Hepatocyte (in vitro differentiated cells): ENCODE results near the gene OR2J2. TPM values are rescaled to one million over a fixed set of nuclear protein-coding genes. Genes with fewer than 3 reads are reported as not detected.
"Not testable (repeated sequence)": the region's sequence is repeated elsewhere in the genome, so short reads cannot be mapped to it uniquely, and the experiment has no call there.

Experiments used
- DNase-seq: peaks from one replicate; pipeline ENCODE4 v3.0.0-alpha.2; 2016; ENCODE audit warnings: low spot score
- H2AFZ ChIP-seq: fragments of 200-600 bp; sonication (generic); 2 replicates; pipeline ENCODE4 v1.6.0; 2016; ENCODE audit warnings: antibody characterized with exemption, mild to moderate bottlenecking
- H3K27ac ChIP-seq: fragments of 200-600 bp; sonication (generic); 2 replicates; pipeline ENCODE4 v1.5.1; 2016; ENCODE audit warnings: mild to moderate bottlenecking
- H3K27me3 ChIP-seq: fragments of 200-600 bp; sonication (generic); 2 replicates; pipeline ENCODE4 v1.6.1; 2016
- H3K36me3 ChIP-seq: fragments of 200-600 bp; sonication (generic); replicated peaks from 2 replicates; pipeline ENCODE4 v1.5.1; 2016; ENCODE audit warnings: low read depth; ENCODE audit not compliant: insufficient read depth
- H3K4me1 ChIP-seq: fragments of 200-600 bp; sonication (generic); 2 replicates; pipeline ENCODE4 v1.5.1; 2016; ENCODE audit warnings: mild to moderate bottlenecking, moderate library complexity; ENCODE audit not compliant: insufficient read depth
- H3K4me2 ChIP-seq: fragments of 200-600 bp; sonication (generic); 2 replicates; pipeline ENCODE4 v1.6.0; 2016
- H3K4me3 ChIP-seq: fragments of 200-600 bp; sonication (generic); 2 replicates; pipeline ENCODE4 v1.5.1; 2016; ENCODE audit warnings: mild to moderate bottlenecking
- H3K79me2 ChIP-seq: fragments of 200-600 bp; sonication (generic); 2 replicates; pipeline ENCODE4 v1.6.0; 2017; ENCODE audit warnings: mild to moderate bottlenecking
- H3K9me2 ChIP-seq: fragments of 200-600 bp; sonication (generic); replicated peaks from 2 replicates; pipeline ENCODE4 v1.6.0; 2017; ENCODE audit warnings: mild to moderate bottlenecking; ENCODE audit not compliant: insufficient read depth
- H3K9me3 ChIP-seq: fragments of 200-600 bp; sonication (generic); 2 replicates; pipeline ENCODE4 v1.5.1; 2016; ENCODE audit warnings: low read depth, mild to moderate bottlenecking
- H4K20me1 ChIP-seq: fragments of 200-600 bp; sonication (generic); 2 replicates; pipeline ENCODE4 v1.6.0; 2016; ENCODE audit warnings: mild to moderate bottlenecking; ENCODE audit not compliant: insufficient read depth, poor library complexity, severe bottlenecking
- EZH2 ChIP-seq: fragments of 200-600 bp; sonication (generic); IDR thresholded peaks from 2 replicates; pipeline ENCODE4 v1.6.1; 2016; ENCODE audit warnings: antibody characterized with exemption, mild to moderate bottlenecking, borderline replicate concordance
- EZH2phosphoT487 ChIP-seq: fragments of 200-600 bp; sonication (generic); IDR thresholded peaks from one replicate; pipeline ENCODE4 v1.6.1; 2018; ENCODE audit warnings: antibody characterized with exemption, mild to moderate bottlenecking, low read depth, moderate library complexity; ENCODE audit not compliant: unreplicated experiment, severe bottlenecking
- WGBS: methylation state at CpG from one replicate; pipeline ENCODE4 v1.1.6; 2016; ENCODE audit warnings: low lambda C conversion rate; ENCODE audit errors: missing lambda C conversion rate; 5-methylcytosine and 5-hydroxymethylcytosine counted together
- polyA plus RNA-seq: library from polyadenylated mRNA; unstranded; fragments of >200 nt; fragmentation: Nextera tagmentation; extraction: Ambion mirVana; gene quantifications from 2 replicates; pipeline ENCODE4 v1.2.1, GENCODE V29; 2016
- total RNA-seq: library from RNA; depleted of rRNA; stranded (reverse); fragments of >200 nt; gene quantifications from 2 replicates; pipeline ENCODE4 v1.2.3, GENCODE V29; 2014
- TF ChIP-seq, protein P1 (sequence below): fragments of 200-600 bp; sonication (generic); IDR thresholded peaks from 2 replicates; pipeline ENCODE4 v1.5.1; 2016; ENCODE audit warnings: antibody characterized with exemption, mild to moderate bottlenecking; ENCODE audit not compliant: poor library complexity

The OR2J2 gene
- total and polyA plus RNA-seq, 2 experiments from 2014 or later = not detected

DNA sequence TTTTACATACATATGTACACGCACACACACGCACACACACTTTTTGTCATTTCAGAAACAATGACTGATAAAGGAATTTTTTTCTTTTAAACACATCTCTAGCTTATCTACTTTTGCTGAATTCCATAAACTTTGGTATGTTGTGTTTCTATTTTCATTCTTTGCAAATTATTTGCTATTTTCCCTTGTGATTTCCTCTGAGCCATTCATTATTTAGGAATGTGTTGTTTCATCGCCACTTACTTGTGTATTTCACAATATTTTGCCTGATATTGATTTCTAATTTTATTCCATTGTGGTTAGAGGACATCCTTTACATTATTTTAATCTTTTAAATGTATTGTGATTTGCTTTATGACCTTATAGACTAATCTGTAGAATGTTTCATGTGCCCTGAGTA is 23.6 kb upstream of the OR2J2 start:
- H3K36me3 ChIP-seq = no peaks in the 10 kb centered on the region
- no peak overlapping the region for H3K27ac ChIP-seq
- WGBS = 95% methylated on average over 3 of the region's 3 CpGs
- no peak for DNase-seq
- no peak overlapping the region for H3K4me2 ChIP-seq
- TF ChIP-seq, protein P1, sequence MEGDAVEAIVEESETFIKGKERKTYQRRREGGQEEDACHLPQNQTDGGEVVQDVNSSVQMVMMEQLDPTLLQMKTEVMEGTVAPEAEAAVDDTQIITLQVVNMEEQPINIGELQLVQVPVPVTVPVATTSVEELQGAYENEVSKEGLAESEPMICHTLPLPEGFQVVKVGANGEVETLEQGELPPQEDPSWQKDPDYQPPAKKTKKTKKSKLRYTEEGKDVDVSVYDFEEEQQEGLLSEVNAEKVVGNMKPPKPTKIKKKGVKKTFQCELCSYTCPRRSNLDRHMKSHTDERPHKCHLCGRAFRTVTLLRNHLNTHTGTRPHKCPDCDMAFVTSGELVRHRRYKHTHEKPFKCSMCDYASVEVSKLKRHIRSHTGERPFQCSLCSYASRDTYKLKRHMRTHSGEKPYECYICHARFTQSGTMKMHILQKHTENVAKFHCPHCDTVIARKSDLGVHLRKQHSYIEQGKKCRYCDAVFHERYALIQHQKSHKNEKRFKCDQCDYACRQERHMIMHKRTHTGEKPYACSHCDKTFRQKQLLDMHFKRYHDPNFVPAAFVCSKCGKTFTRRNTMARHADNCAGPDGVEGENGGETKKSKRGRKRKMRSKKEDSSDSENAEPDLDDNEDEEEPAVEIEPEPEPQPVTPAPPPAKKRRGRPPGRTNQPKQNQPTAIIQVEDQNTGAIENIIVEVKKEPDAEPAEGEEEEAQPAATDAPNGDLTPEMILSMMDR = no peak
- no peak for TF ChIP-seq EZH2phosphoT487
- no peak for TF ChIP-seq EZH2
- no peak overlapping the region for H3K4me3 ChIP-seq
- H2AFZ ChIP-seq = no peak overlapping the region
- no peaks in the 10 kb centered on the region for H3K4me1 ChIP-seq
- no peaks in the 10 kb centered on the region for H3K79me2 ChIP-seq
- H3K9me2 ChIP-seq = no peaks in the 10 kb centered on the region
- H4K20me1 ChIP-seq = no peaks in the 10 kb centered on the region
- no peaks in the 10 kb centered on the region for H3K27me3 ChIP-seq
- H3K9me3 ChIP-seq = no peaks in the 10 kb centered on the region

DNA sequence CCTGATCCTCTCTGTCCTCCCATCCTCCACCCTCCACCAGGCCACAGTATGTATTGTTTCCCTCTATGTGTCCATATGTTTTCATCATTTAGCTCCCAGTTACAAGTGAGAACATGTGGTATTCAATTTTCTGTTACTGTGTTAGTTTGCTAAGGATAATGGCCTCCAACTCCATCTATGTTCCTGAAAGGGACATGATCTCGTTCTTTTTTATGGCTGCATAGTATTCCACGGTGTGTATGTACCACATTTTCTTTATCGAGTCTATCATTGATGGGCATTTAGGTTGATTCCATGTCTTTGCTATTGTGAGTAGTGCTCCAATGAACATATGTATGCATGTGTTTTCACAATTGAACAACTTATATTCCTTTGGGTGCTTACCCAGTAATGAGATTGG is 21.3 kb upstream of the OR2J2 start:
- not testable (repeated sequence) for H3K9me3 ChIP-seq, H3K9me2 ChIP-seq, H3K79me2 ChIP-seq, H4K20me1 ChIP-seq, H3K27ac ChIP-seq, H3K4me2 ChIP-seq, DNase-seq, H3K4me3 ChIP-seq, H3K36me3 ChIP-seq, H3K27me3 ChIP-seq, H3K4me1 ChIP-seq, H2AFZ ChIP-seq
- 59% methylated on average over 3 of the region's 3 CpGs for WGBS

DNA sequence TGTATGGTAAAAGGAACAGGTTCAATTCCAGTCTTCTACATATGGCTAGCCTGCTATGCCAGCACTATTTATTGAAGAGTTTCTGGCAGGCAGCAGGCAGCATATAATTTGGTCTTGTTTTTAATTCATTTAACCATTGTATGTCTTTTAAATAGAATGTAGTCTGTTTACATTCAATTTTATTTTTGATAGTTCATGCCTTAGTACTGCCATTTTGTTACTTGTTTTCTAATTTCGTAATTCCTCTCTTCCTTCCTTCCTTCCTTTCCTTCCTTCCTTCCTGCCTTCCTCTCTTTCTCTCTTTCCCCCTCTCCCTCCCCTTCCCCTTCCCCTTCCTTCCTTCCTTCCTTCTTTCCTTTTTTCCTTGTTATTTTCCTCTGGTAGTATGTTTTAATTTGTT is 17.6 kb upstream of the OR2J2 start:
- WGBS = 86% methylated on average over 1 of the region's 1 CpG
- H3K79me2 ChIP-seq = no peaks in the 10 kb centered on the region
- TF ChIP-seq, protein P1 = no peak
- TF ChIP-seq EZH2phosphoT487 = no peak
- no peak for TF ChIP-seq EZH2
- no peak overlapping the region for H3K27ac ChIP-seq
- no peak overlapping the region for H3K4me3 ChIP-seq
- H3K4me1 ChIP-seq = no peaks in the 10 kb centered on the region
- H3K36me3 ChIP-seq = no peaks in the 10 kb centered on the region
- H3K27me3 ChIP-seq = no peaks in the 10 kb centered on the region
- no peaks in the 10 kb centered on the region for H3K9me3 ChIP-seq
- no peaks in the 10 kb centered on the region for H3K9me2 ChIP-seq
- no peak for DNase-seq
- H4K20me1 ChIP-seq = no peaks in the 10 kb centered on the region
- H3K4me2 ChIP-seq = no peak overlapping the region
- H2AFZ ChIP-seq = no peak overlapping the region

DNA sequence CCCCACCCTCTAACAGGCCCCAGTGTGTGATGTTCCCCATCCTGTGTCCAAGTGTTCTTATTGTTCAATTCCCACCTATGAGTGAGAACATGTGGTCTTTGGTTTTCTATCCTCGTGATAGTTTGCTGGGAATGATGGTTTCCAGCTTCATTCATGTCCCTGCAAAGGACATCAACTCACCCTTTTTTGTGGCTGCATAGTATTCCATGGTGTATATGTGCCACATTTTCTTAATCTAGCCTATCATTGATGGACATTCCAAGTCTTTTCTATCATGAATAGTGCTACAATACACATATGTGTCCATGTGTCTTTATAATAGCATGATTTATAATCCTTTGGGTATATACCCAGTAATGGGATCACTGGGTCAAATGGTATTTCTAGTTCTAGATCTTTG is 15.5 kb upstream of the OR2J2 start:
- not testable (repeated sequence) for DNase-seq, H3K9me3 ChIP-seq, H3K9me2 ChIP-seq, H3K4me1 ChIP-seq, H3K4me3 ChIP-seq, H4K20me1 ChIP-seq, H3K27me3 ChIP-seq, H3K27ac ChIP-seq, H3K36me3 ChIP-seq, H3K4me2 ChIP-seq, H3K79me2 ChIP-seq, H2AFZ ChIP-seq
- 47% methylated on average over 1 of the region's 1 CpG for WGBS

DNA sequence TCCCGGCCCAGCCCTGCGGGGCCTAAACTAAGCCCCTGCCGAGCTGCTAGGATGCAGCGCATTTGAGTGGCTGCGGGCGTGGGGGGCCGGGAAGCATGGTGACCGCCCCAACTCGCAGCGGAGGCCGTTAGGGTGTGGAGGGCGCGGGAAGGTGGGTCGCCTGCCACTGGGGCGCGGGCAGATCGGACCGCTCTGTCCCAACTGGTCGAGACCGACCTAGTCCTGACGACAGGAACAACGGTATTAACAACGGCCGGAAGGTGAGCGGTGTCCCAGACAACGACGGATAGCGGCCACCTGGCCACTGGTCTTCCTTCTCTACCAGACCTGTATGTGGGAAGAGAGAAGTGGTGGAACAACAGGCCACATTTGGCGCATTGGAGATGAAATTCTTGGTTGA is 10.8 kb upstream of the OR2J2 start:
- not testable (repeated sequence) for H2AFZ ChIP-seq

DNA sequence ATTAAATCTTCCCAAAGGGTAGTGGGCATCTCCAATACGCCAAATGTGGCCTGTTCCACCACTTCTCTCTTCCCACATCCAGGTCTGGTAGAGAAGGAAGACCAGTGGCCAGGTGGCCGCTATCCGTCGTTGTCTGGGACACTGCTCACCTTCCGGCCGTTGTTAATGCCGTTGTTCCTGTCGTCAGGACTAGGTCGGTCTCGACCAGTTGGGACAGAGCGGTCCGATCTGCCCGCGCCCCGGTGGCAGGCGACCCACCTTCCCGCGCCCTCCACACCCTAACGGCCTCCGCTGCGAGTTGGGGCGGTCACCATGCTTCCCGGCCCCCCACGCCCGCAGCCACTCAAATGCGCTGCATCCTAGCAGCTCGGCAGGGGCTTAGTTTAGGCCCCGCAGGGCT is 5.1 kb upstream of the OR2J2 start:
- not testable (repeated sequence) for DNase-seq

More for the DNA sequence above, 10.8 kb upstream of the OR2J2 start:
- H3K36me3 ChIP-seq, DNase-seq, H3K9me3 ChIP-seq, H3K4me3 ChIP-seq, H3K9me2 ChIP-seq, H3K4me2 ChIP-seq, H3K4me1 ChIP-seq, H3K27ac ChIP-seq, H3K79me2 ChIP-seq, H3K27me3 ChIP-seq, H4K20me1 ChIP-seq: not testable (repeated sequence)
- 93% methylated on average over 13 of the region's 29 CpGs for WGBS

More for the DNA sequence above, 5.1 kb upstream of the OR2J2 start:
- H3K4me3 ChIP-seq, H2AFZ ChIP-seq, H3K36me3 ChIP-seq, H3K27ac ChIP-seq, H3K9me2 ChIP-seq, H3K4me1 ChIP-seq, H3K79me2 ChIP-seq, H3K4me2 ChIP-seq, H3K9me3 ChIP-seq, H4K20me1 ChIP-seq, H3K27me3 ChIP-seq: not testable (repeated sequence)
- WGBS = 96% methylated on average over 16 of the region's 28 CpGs
